Choroid plexus epithelial cell (primary cell): ENCODE data around the gene ZNF865.

Experiments
- DNase-seq: peaks from one replicate; pipeline ENCODE4 v3.0.0-alpha.2; 2010; ENCODE audit warnings: low read depth
- H3K4me3 ChIP-seq: 2 replicates; pipeline ENCODE4 v1.5.1; 2011; ENCODE audit warnings: low read depth, mild to moderate bottlenecking, control low read depth, low read length, moderate library complexity
- TF ChIP-seq, protein P1 (sequence below): conservative IDR thresholded peaks from 2 replicates; pipeline ENCODE4 v1.5.1; 2011; ENCODE audit warnings: low read depth, mild to moderate bottlenecking, control low read depth, inconsistent platforms, low read length, moderate library complexity

Gene ZNF865

DNA sequence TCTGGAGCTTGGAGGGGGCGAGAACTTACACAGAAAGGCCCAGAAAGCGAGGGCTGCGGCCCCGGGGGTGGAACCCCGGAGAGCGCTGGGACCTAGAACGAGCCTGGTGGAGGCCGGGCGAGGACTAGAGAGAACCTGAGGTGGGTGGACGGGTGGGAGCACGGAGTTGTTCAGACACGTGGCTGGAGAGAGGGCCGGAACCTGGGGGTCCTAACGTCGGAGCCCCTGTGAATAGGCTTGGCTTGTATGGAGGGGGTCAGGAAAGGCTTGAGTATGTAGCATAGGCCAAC lies 38.4 kb downstream of the ZNF865 start:
- peak overlapping the region; percentile 81 for H3K4me3 ChIP-seq
- no peak for DNase-seq
- TF ChIP-seq, protein P1, sequence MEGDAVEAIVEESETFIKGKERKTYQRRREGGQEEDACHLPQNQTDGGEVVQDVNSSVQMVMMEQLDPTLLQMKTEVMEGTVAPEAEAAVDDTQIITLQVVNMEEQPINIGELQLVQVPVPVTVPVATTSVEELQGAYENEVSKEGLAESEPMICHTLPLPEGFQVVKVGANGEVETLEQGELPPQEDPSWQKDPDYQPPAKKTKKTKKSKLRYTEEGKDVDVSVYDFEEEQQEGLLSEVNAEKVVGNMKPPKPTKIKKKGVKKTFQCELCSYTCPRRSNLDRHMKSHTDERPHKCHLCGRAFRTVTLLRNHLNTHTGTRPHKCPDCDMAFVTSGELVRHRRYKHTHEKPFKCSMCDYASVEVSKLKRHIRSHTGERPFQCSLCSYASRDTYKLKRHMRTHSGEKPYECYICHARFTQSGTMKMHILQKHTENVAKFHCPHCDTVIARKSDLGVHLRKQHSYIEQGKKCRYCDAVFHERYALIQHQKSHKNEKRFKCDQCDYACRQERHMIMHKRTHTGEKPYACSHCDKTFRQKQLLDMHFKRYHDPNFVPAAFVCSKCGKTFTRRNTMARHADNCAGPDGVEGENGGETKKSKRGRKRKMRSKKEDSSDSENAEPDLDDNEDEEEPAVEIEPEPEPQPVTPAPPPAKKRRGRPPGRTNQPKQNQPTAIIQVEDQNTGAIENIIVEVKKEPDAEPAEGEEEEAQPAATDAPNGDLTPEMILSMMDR: no peak

DNA sequence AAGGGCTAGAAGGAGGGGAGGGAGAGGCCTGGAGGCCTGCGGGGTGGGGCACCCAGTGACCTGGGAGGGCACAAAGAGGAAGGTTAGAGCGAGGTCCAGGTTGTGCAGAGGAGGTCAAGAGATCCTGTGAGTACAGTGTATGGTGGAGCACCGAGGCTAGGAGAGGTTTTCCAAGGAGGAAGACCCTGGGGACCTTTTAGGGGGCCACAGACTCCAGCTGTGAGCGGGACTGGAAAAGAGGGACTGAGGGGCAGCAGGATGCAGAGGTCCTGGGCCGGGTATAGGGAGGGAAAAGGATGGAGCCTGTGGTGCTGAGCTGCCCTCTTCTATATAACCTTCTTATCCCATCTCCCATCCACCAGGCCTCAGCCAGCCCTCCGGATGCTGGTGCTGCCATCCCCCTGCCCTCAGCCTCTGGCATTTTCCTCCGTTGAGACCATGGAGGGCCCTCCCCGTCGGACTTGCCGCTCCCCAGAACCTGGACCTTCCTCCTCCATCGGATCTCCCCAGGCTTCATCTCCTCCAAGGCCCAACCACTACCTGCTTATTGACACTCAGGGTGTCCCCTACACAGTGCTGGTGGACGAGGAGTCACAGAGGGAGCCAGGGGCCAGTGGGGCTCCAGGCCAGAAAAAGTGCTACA lies 38.9 kb downstream of the ZNF865 start:
- H3K4me3 ChIP-seq: peak overlapping the region; percentile 81
- no peak for DNase-seq
- TF ChIP-seq, protein P1: no peak

DNA sequence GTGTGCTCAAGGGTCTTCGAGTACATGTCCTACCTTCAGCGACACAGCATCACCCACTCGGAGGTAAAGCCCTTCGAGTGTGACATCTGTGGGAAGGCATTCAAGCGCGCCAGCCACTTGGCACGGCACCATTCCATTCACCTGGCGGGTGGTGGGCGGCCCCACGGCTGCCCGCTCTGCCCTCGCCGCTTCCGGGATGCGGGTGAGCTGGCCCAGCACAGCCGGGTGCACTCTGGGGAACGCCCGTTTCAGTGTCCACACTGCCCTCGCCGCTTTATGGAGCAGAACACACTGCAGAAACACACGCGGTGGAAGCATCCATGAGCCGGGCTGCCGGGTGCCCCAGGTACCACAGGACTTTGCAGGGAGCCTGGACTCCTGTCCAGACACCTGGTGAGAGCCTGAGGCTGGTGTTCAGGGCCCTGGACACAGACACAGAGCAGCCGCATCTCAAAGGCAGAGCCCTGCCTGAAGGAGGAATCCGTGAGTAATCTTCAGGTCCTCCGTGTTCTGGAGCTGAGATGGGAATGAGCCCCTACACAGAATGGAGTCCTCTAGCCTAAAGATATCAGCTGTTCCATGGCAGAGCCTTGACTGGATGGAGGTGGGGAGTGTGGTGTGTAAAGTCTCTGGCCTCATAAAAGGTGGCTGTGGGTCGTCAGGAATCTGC lies 39.5 kb downstream of the ZNF865 start:
- TF ChIP-seq, protein P1: no peak
- no peak for DNase-seq
- no peak overlapping the region for H3K4me3 ChIP-seq

DNA sequence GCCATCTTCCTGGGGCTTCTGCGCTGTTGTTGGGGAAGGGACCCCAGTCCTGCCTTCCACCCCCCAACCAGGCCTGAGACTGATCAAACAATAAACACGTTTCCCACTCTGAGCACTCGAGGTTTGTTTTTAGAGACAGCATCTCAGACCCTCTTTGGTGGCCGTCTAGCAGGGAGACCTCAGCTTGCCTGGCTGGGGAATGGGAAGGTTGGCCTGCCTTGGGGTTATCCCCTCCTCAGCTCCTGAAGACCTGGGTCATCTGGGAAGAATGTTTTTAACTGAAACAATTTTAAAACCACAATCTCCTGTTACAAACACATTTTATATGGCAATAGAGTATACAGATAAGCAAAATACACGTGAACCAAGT lies 40.0 kb downstream of the ZNF865 start:
- H3K4me3 ChIP-seq: no peak overlapping the region
- TF ChIP-seq, protein P1: no peak
- DNase-seq: no peak

GRCh38 chr19:55646889-55647731 lies 41.7 kb downstream of the ZNF865 start:
- no peak for DNase-seq
- TF ChIP-seq, protein P1: no peak
- peak overlapping the region; percentile 91 for H3K4me3 ChIP-seq

DNA sequence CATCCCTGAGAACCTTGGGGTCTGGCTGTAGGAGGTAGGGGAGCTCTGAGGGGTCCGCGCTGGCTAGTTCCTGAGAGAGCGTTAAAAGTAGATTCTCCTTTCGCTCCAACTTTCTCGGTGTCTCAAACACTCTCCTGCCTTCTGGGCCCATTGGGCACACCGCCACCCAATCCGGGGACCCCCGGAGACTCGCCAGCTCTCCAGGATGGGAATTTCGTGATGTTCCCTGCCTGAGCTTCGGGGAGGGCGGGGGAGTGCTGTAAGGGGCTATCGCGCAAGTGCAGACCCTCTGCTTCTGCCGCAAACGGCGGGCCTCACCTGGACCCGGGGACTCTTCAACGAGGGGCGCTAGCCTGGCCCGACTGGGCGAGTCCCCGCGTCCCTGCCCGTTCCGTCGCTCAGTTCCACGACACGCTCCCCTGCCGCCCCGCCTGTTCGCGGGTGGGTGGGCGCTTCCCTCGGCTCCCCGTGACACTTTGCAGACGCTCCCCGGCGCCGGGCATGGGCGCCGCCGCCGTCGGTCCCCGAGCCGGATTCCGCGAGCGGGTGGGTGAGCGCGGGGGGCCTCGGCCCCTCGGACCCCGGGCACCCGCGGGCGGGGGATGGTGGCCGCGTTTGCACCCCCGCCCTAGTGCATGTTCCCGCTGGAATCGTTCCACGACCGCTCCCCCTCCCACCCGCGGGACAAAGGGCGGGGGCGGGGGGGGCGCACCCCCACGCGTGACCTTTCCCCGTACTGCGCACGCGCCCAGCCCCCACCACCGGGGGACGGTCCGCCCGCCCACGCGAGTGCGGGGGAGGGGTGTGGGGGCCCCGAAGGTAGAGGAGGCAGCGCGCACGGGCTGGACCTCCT lies 42.5 kb downstream of the ZNF865 start, which contains the start of gene CCDC106:
TSS of gene CCDC106 (plus strand) at position 481 of the 853 bp plus-strand sequence. CDS start 835 bp downstream, outside the sequence.
- peak within 1 kb of the TSS; percentile 91 for H3K4me3 ChIP-seq
- TF ChIP-seq, protein P1: no peak
- peak; percentile 79 for DNase-seq
